Neutrophil (primary cell): ENCODE results near the gene RNF208.
A peak's percentile ranks its signal among the peaks of the same experiment; 100 is the strongest.
"Not testable (repeated sequence)": the region's sequence is repeated elsewhere in the genome, so short reads cannot be mapped to it uniquely, and the experiment has no call there.

ENCODE experiments used
- H3K27ac ChIP-seq: fragments of 200-600 bp; sonication (generic); 2 replicates; pipeline ENCODE4 v1.5.1; 2016; ENCODE audit warnings: mild to moderate bottlenecking, moderate library complexity
- H3K27me3 ChIP-seq: fragments of 200-600 bp; sonication (generic); 2 replicates; pipeline ENCODE4 v1.6.0; 2016; ENCODE audit warnings: mild to moderate bottlenecking
- H3K36me3 ChIP-seq: fragments of 200-600 bp; sonication (generic); 2 replicates; pipeline ENCODE4 v1.5.1; 2017
- H3K4me1 ChIP-seq, 2 experiments: fragments of 200-600 bp in 1 of 2; sonication (generic) in 1 of 2; 1 replicate in 1 of 2; 2 replicates in 1 of 2; pipeline versions ENCODE4 v1.5.1 to v1.6.1; 2013 to 2016; ENCODE audit warnings: low read depth in 1 of 2, low read length in 1 of 2, mild to moderate bottlenecking in 1 of 2, moderate library complexity in 1 of 2; ENCODE audit not compliant: control insufficient read depth in 1 of 2, insufficient read depth in 1 of 2
- H3K4me3 ChIP-seq, 2 experiments: fragments of 200-600 bp in 1 of 2; sonication (generic) in 1 of 2; 1 replicate in 1 of 2; 2 replicates in 1 of 2; pipeline ENCODE4 v1.5.1; 2013 to 2016; ENCODE audit warnings: low read depth in 1 of 2, low read length in 1 of 2, mild to moderate bottlenecking in 1 of 2, moderate library complexity in 1 of 2
- H3K9me3 ChIP-seq: fragments of 200-600 bp; sonication (generic); 2 replicates; pipeline ENCODE4 v1.5.1; 2016
- TF ChIP-seq, protein P1 (sequence below): fragments of 200-600 bp; sonication (generic); IDR thresholded peaks from 2 replicates; pipeline ENCODE4 v1.5.1; 2016; ENCODE audit warnings: antibody characterized with exemption

RNF208 gene

DNA sequence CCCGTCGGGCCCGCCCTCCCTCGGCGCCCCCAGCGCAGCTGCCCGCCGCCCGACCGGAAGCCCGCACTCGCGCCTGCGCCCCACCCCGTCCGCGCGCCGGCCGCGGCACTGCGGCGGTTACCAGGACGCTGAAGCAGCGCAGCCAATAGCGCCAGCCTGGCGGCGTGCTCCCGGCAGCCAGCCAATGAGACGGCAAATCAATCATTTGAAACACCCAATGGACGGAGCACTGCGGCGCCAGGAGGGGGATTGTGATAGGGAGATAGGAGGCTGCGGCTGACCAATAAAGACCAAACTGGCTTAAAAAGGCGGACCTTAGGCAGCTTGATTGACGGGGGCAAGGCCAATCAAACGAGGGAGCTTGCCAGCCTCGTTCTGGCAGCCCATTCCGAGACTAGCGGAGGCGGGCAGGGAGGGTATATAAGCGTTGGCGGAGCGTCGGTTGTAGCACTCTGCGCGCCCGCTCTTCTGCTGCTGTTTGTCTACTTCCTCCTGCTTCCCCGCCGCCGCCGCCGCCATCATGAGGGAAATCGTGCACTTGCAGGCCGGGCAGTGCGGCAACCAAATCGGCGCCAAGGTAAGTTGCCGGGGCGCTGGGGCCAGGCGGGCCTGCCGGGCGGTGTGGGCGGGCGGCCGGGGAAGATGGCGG, 18.9 kb upstream of the RNF208 start, which contains the start of gene TUBB4B:
Gene TUBB4B (plus strand): TSS at position 447 of the 649 bp plus-strand sequence. CDS start 74 bp downstream, at position 521.
- Histone ChIP-seq H3K27me3 (peaks cover 1% of the 10 kb centered on the region), H3K36me3 (peaks cover 23% of the 10 kb centered on the region), H3K4me1 (peaks cover 67 to 70% of the 10 kb centered on the region in 2 experiments), H3K27ac (peak within 1 kb of the TSS; percentile 96), H3K4me3 (peak within 1 kb of the TSS; percentile 79 to 96), H3K9me3 (no peaks in the 10 kb centered on the region)
- TF ChIP-seq, protein P1, sequence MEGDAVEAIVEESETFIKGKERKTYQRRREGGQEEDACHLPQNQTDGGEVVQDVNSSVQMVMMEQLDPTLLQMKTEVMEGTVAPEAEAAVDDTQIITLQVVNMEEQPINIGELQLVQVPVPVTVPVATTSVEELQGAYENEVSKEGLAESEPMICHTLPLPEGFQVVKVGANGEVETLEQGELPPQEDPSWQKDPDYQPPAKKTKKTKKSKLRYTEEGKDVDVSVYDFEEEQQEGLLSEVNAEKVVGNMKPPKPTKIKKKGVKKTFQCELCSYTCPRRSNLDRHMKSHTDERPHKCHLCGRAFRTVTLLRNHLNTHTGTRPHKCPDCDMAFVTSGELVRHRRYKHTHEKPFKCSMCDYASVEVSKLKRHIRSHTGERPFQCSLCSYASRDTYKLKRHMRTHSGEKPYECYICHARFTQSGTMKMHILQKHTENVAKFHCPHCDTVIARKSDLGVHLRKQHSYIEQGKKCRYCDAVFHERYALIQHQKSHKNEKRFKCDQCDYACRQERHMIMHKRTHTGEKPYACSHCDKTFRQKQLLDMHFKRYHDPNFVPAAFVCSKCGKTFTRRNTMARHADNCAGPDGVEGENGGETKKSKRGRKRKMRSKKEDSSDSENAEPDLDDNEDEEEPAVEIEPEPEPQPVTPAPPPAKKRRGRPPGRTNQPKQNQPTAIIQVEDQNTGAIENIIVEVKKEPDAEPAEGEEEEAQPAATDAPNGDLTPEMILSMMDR = peak; percentile 40

DNA sequence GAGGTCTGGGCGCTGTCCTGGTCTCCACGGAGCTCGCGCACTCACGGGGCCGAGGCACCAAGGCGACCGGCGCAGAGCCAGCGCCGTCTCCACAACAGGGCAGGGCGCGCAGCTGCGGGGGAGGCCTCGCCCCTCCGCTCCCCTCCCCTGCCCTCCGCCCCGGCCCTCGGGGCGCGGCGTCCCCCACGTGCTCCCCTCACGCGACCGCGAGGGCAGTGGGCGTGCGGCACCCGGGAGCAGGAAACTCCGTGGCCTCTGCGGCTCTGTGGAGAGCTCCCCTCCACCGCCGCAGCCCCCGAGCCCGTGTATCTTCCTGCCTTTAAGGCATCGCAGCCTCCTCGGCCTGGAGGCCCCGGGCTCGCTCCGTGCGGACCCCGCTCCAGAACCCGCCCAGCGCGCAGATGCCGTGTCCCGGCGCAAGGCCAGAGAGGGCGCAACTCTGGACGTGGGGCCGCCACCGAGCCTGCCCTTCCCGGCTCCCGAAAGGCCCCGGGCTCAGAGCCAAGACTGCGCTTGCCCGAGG, 18.3 kb upstream of the RNF208 start:
- H3K27ac ChIP-seq = peak overlapping the region; percentile 96
- H3K36me3 ChIP-seq = peaks cover 23% of the 10 kb centered on the region
- TF ChIP-seq, protein P1 = no peak
- H3K27me3 ChIP-seq = peaks cover 7% of the 10 kb centered on the region
- H3K4me3 ChIP-seq = peak overlapping the region; percentile 79 to 96
- H3K9me3 ChIP-seq = no peaks in the 10 kb centered on the region
- H3K4me1 ChIP-seq = peaks cover 70% of the 10 kb centered on the region in 2 experiments

- Histone ChIP-seq H3K4me1 (peaks cover 70% of the 10 kb centered on the region in 2 experiments), H3K27ac (peak overlapping the region; percentile 96), H3K27me3 (peaks cover 14% of the 10 kb centered on the region), H3K4me3 (peak overlapping the region; percentile 79 to 96), H3K36me3 (peaks cover 23% of the 10 kb centered on the region)
- not testable (repeated sequence) for H3K9me3 ChIP-seq
These were observed 17.6 kb upstream of the RNF208 start for GRCh38 chr9:137239541-137240200.

DNA sequence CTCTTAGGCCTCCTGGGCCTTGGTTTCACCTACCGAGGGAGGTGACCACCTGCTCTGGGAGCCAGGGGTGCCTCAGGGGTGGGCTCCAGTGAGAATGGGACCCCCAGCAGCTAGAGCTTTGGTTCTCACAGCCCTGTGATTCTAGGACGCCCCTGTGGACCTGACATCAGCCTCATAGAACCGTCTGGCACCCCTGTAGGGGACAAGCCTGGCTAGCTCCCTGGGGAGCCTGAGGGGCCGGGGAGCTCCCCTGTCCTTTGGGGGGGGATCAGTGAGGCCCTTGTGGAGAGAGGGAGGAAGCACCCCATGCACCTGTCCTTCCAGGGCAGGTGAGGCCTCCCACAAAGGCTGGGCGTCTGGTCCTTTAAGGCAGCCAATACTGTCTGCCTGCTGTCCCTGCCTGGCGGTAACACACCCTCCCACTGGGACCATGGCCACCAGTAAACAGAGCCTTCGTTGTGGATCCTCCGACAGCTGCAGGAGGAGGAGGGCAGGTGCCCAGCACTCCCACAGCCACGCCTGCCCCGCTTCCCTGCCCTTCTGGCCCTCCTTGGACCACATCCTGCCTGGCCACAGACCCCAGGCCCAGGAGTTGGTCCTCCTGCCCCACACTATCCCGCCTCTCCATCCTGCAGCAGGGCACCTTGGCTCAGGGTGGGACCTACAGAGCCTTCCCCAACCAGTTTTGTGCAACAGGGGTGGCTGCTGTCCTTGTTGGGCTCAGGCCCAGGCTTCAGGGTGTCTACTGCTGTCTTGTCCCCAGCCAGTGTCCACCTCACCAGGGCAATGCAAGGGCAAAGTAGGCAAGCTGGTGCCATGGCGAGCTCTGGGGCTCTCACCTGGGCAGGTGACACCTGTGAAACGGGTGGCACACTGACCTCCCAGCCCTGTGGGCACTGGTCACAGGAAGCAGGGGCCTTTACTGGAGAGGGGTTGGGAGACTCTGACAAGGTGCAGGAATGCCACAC, 16.0 kb upstream of the RNF208 start:
- peaks cover 14% of the 10 kb centered on the region for H3K36me3 ChIP-seq
- H3K27me3 ChIP-seq = peaks cover 30% of the 10 kb centered on the region
- peaks cover 57% of the 10 kb centered on the region in 2 experiments for H3K4me1 ChIP-seq
- no peak overlapping the region for H3K27ac ChIP-seq
- no peak overlapping the region for H3K4me3 ChIP-seq
- H3K9me3 ChIP-seq = no peaks in the 10 kb centered on the region
- TF ChIP-seq, protein P1 = no peak

DNA sequence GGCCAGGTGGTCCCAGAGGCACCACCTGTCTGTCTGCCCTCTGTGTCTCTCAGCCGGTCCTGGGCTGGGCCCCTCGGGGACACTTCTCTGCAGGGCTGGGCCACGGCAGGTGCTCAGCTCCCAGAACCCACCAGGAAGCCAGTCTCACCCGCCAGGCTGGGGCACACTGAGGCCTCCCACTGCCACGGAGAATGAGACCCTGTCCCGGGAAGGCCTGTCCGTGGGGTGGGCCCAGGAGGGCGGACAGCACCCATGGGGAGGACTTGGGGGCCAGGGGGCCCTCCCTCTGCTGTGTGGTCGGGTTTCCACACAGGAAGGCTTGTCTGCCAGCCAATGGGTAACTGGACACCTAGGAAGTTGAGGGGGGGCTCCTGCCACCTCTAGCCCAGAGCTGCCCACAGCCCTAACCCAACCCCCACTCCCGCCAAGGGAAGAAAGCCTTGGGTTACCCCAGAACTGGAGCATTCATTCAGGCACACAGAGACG, 14.9 kb upstream of the RNF208 start:
- H3K27ac ChIP-seq = peak overlapping the region; percentile 71
- TF ChIP-seq, protein P1 = no peak
- peaks cover 3% of the 10 kb centered on the region for H3K36me3 ChIP-seq
- peaks cover 34% of the 10 kb centered on the region for H3K27me3 ChIP-seq
- peaks cover 46% of the 10 kb centered on the region in 2 experiments for H3K4me1 ChIP-seq
- H3K9me3 ChIP-seq = no peaks in the 10 kb centered on the region
- H3K4me3 ChIP-seq = peak overlapping the region; percentile 36 to 57
